Stimulated activated CD8-positive, alpha-beta memory T cell treated with anti-CD3 and anti-CD28 coated beads, Interleukin-4, amount 100 ng/mL, for 1 hour (primary cell): ENCODE data around the gene NKAIN4.

Experiments
- DNase-seq, 2 donors: peaks; one replicate each; pipeline ENCODE4 v3.0.0-alpha.2; 2020; ENCODE audit warnings: low read depth in 2 of 2, low spot score in 1 of 2

Gene NKAIN4

GRCh38 chr20:63196768-63197470 lies 57.3 kb downstream of the NKAIN4 start:
- DNase-seq = no peak

DNA sequence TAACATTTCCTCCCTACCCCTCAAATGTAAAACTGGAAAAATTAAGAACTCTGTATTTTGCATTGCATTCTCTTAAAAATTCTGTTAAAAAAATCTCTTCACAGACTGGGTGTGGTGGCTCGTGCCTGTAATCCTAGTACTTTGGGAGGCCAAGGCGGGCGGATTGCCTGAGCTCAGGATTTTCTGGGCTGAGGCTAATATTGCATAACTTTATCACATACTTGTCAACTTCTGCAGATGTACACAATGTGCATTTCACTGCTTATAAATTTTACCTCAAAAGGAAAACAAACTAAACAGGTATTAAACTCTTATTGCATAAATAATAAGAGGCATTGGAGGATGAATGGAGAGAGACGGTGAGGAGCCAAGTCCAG lies 59.5 kb downstream of the NKAIN4 start:
- no peak for DNase-seq

GRCh38 chr20:63194007-63194796 lies 60.1 kb downstream of the NKAIN4 start:
- DNase-seq = no peak

DNA sequence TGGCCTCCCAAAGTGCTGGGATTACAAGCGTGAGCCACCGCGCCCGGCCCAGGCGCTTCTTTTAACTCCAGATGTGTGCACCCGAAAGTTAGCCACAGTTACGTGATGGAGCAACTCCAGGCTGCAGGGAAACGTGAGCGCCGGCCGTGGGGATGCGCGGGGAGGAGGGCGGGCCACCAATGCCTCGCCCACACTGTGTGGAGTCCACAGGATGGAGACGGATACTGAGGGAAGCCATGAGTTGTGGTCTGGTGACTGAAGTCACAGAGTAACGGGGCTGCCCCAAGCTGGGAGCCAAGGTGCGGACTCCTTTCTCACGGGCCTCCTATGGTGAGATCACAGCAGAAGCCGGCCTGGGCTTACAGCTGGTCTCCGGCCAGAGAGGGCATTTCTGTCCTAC lies 61.5 kb downstream of the NKAIN4 start:
- DNase-seq = no peak

DNA sequence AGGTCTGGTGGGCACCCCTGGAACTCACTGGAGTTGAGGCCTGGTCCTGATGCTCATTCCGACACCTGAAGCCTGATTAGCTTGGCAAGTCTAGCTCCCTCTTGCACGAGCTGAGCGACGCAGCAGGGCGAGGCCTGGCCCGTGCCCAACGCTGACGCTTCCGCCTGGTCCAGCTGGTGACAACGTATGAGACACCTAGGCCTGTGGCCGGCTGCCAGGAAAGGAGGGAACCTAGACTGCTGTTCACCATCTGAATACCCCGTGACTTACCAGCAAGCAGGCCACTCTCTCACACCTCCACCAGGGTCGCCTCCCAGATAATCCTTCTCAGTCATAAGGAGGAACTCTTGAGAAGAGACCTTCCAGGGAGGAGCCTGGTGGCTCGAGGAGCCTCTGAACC lies 62.9 kb downstream of the NKAIN4 start:
- DNase-seq = no peak

DNA sequence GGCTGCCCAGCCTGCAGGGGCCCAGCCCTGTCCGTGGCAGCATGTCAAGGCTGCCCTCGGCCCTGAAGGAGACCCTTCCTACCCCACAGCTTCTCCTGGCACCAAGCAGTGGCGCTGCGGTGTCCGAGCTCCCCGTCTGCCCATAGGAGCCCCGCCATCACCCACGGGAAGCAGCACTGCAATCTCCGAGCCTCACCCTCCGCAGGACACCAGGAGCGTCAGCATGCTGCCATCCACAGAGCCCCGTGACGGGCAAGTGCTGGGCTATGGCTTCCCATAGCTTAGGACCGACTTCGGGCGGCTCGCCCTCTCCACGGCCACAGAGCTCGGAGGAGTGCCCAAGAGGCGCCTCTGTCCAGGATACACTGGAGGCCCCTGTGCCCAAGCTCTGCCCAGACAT lies 63.4 kb downstream of the NKAIN4 start:
- DNase-seq = no peak
